ENCODE results near the gene NPDC1. TPM values are rescaled to one million over a fixed set of nuclear protein-coding genes. Genes with fewer than 3 reads are reported as not detected.

Gene NPDC1
- total and polyA plus RNA-seq, 2 of the 8 experiments (the other 6 are each of a cell fraction or from before 2014, with no cell fraction given) = 26.2 to 44.1 TPM

GRCh38 chr9:137071282-137071681 is 25.3 kb upstream of the NPDC1 start:
- no peak overlapping the region for H3K27ac ChIP-seq (ENCODE audit: low read depth, low read length)

More at GRCh38 chr9:137071282-137071681, 25.3 kb upstream of the NPDC1 start:
- Histone ChIP-seq H4K20me1 (replicated peaks in 1 of 2; ENCODE audit: control insufficient read depth in 1 of 2, insufficient read depth in 2 of 2, low read length in 2 of 2) (peaks cover 18 to 21% of the 10 kb centered on the region in 2 experiments), H2BK120ac (replicated peaks; ENCODE audit: low read depth, low read length) (peak overlapping the region; percentile 83), H3K27me3 (replicated peaks in 1 of 4; ENCODE audit: control insufficient read depth in 3 of 4, extremely low read depth in 1 of 4, insufficient read depth in 3 of 4, low read length in 3 of 4) (peaks cover 2 to 21% (median 8%) of the 10 kb centered on the region in 4 experiments; a peak in 6 of 7 replicates), H4K5ac (ENCODE audit: insufficient read length, low read depth, low read length) (peak overlapping the region; percentile 29), H2BK5ac (ENCODE audit: low read depth, low read length) (peak overlapping the region; percentile 44; the same call in 1 of the 2 replicates), H3K4me3 (ENCODE audit: extremely low read depth in 1 of 4, insufficient read depth in 2 of 4, low read depth in 3 of 4, low read length in 4 of 4) (peak overlapping the region in 1 of 4 experiments; percentile 64; a peak in 2 of 8 replicates), H3K56ac (replicated peaks; ENCODE audit: insufficient read length, low read depth, low read length) (peak overlapping the region; percentile 1), H3K23me2 (ENCODE audit: low read depth, low read length) (peaks cover 13% of the 10 kb centered on the region), H2AFZ (ENCODE audit: low read length) (0 out of 2 replicates have a peak overlapping the region, but pooled peaks have one; percentile 3), H4K8ac (ENCODE audit: extremely low read depth, insufficient read depth, low read length) (0 out of 2 replicates have a peak overlapping the region, but pooled peaks have one; percentile 48), H3K79me1 (ENCODE audit: low read depth, low read length) (peaks cover 2% of the 10 kb centered on the region; the same call in 1 of the 2 replicates), H3K4ac (replicated peaks; ENCODE audit: insufficient read length, low read depth, low read length) (peak overlapping the region; percentile 24), H4K91ac (replicated peaks; ENCODE audit: insufficient read length, low read length) (peak overlapping the region; percentile 71), H3K36me3 (ENCODE audit: control insufficient read depth in 2 of 4, insufficient read depth in 4 of 4, low read length in 3 of 4) (no peaks in the 10 kb centered on the region), H2BK20ac (ENCODE audit: low read length) (peak overlapping the region; percentile 90), H3K4me1 (replicated peaks in 1 of 4; ENCODE audit: control insufficient read depth in 3 of 4, insufficient read depth in 4 of 4, low read length in 3 of 4) (peaks cover 0 to 27% (median 21%) of the 10 kb centered on the region in 4 experiments; a peak in 6 of 7 replicates), H3K4me2 (ENCODE audit: insufficient read depth in 1 of 2, low read depth in 2 of 2, low read length in 2 of 2) (peak overlapping the region; percentile 68 to 73), H3K9ac (replicated peaks in 1 of 4; ENCODE audit: extremely low read depth in 1 of 4, low read depth in 3 of 4, low read length in 3 of 4) (no peak overlapping the region), H3K79me2 (ENCODE audit: control insufficient read depth in 1 of 2, insufficient read depth in 2 of 2, low read length in 2 of 2) (no peaks in the 10 kb centered on the region), H3K9me3 (ENCODE audit: insufficient read depth in 2 of 2, low read depth in 1 of 2, low read length in 1 of 2) (no peaks in the 10 kb centered on the region), H3K18ac (ENCODE audit: extremely low read depth, low read length) (peak overlapping the region; percentile 81), H3K23ac (ENCODE audit: insufficient read length) (no peak overlapping the region), H3K14ac (ENCODE audit: insufficient read length) (no peak overlapping the region), H2AK5ac (ENCODE audit: low read depth, low read length) (peak overlapping the region; percentile 99; the same call in 1 of the 2 replicates), H2BK12ac (ENCODE audit: low read depth, low read length) (peak overlapping the region; percentile 98; the same call in 1 of the 2 replicates), H2BK15ac (ENCODE audit: low read length) (peak overlapping the region; percentile 98)
- TF ChIP-seq YY1 (IDR thresholded peaks at IDR 0.05; ENCODE audit: low read depth, low read length) = no peak
- CTCF ChIA-PET (ENCODE audit: partially characterized antibody) = interaction anchor here (0.8 to 13.5 kb wide), 10 partner anchors 9 to 156 kb away, joined by 3 to 291 read pairs (median 36); partner anchors contain the start of genes ABCA2, ENTPD2, FUT7 and MAN1B1
- 80% methylated on average over 2 of the region's 2 CpGs; no CpG with 5 or more reads in 1 of the 2 experiments for WGBS, 2 experiments (ENCODE audit: extremely low coverage in 1 of 2, insufficient coverage in 1 of 2, insufficient read length in 1 of 2, insufficient replicate concordance in 2 of 2, low coverage in 1 of 2, low lambda C conversion rate in 2 of 2, missing lambda C conversion rate in 1 of 2)
- POLR2A ChIA-PET (ENCODE audit: partially characterized antibody) = interaction anchor here (0.9 to 2.0 kb wide), 6 partner anchors 15 to 171 kb away, joined by 3 to 6 read pairs (median 4); partner anchors contain the start of gene MAN1B1
- FAIRE-seq = no peak
- DNase-seq (ENCODE audit: low read depth in 1 of 2, low spot score in 2 of 2) = no peak
